HEK293T (cell line): ENCODE data around the gene ABCC8.

Experiments
- ELF4 ChIP-seq: fragments of 450-650 bp; IDR thresholded peaks from 2 replicates; pipeline ENCODE4 v1.6.1; 2017; ENCODE audit warnings: antibody characterized with exemption
- FOXA1 ChIP-seq: fragments of 450-650 bp; IDR thresholded peaks from 2 replicates; pipeline ENCODE4 v1.6.1; 2016; ENCODE audit warnings: mild to moderate bottlenecking
- FOXK2 ChIP-seq: fragments of 450-650 bp; IDR thresholded peaks from 2 replicates; pipeline ENCODE4 v1.6.1; 2016; ENCODE audit warnings: mild to moderate bottlenecking
- FOXM1 ChIP-seq: fragments of 450-650 bp; IDR thresholded peaks from 2 replicates; pipeline ENCODE4 v1.6.1; 2017; ENCODE audit warnings: mild to moderate bottlenecking, borderline replicate concordance
- SP1 ChIP-seq: fragments of 450-650 bp; IDR thresholded peaks from 2 replicates; pipeline ENCODE4 v1.6.1; 2017
- SUZ12 ChIP-seq: fragments of 450-650 bp; IDR thresholded peaks from 2 replicates; pipeline ENCODE4 v1.6.1; 2016; ENCODE audit warnings: mild to moderate bottlenecking
- TF ChIP-seq, protein P1 (sequence below): fragments of 450-650 bp; IDR thresholded peaks from 2 replicates; pipeline ENCODE4 v1.6.1; 2016

GRCh38 chr11:17475666-17476316 lies 854 bp downstream of the ABCC8 start:
- TF ChIP-seq SUZ12 (no peak), ELF4 (no peak), SP1 (no peak), FOXA1 (no peak), FOXM1 (no peak), FOXK2 (no peak)
- TF ChIP-seq, protein P1, sequence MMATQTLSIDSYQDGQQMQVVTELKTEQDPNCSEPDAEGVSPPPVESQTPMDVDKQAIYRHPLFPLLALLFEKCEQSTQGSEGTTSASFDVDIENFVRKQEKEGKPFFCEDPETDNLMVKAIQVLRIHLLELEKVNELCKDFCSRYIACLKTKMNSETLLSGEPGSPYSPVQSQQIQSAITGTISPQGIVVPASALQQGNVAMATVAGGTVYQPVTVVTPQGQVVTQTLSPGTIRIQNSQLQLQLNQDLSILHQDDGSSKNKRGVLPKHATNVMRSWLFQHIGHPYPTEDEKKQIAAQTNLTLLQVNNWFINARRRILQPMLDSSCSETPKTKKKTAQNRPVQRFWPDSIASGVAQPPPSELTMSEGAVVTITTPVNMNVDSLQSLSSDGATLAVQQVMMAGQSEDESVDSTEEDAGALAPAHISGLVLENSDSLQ = no peak
